DND-41 (cell line): Measurements from ENCODE around the gene SETD3.

Experiments used
- EZH2 ChIP-seq: IDR thresholded peaks from 3 replicates; pipeline ENCODE4 v1.6.1; 2012; ENCODE audit warnings: borderline replicate concordance, low read depth, mild to moderate bottlenecking, moderate library complexity, low read length, inconsistent platforms; ENCODE audit not compliant: severe bottlenecking
- TF ChIP-seq, protein P1 (sequence below): IDR thresholded peaks from 2 replicates; pipeline ENCODE4 v1.5.1; 2012; ENCODE audit warnings: borderline replicate concordance, low read length, moderate library complexity, mild to moderate bottlenecking; ENCODE audit not compliant: poor library complexity, severe bottlenecking; ENCODE audit errors: extremely low read depth

DNA sequence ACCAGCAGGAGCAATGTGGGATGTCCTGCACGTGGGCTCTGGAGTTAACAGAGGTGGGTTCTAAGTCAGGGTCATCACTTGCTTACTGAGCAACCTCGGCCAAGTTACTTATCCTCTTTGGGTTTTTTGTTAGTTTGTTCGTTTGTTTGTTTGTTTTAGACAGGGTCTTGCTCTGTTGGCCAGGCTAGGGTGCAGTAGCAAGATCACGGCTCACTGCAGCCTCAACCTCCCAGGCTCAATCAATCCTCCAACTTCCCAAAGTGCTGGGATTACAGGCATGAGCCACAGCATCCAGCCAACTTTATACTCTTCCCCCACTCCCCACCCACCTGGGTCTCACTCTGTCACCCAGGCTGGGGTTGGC, 78.4 kb downstream of the SETD3 start:
- TF ChIP-seq, protein P1, sequence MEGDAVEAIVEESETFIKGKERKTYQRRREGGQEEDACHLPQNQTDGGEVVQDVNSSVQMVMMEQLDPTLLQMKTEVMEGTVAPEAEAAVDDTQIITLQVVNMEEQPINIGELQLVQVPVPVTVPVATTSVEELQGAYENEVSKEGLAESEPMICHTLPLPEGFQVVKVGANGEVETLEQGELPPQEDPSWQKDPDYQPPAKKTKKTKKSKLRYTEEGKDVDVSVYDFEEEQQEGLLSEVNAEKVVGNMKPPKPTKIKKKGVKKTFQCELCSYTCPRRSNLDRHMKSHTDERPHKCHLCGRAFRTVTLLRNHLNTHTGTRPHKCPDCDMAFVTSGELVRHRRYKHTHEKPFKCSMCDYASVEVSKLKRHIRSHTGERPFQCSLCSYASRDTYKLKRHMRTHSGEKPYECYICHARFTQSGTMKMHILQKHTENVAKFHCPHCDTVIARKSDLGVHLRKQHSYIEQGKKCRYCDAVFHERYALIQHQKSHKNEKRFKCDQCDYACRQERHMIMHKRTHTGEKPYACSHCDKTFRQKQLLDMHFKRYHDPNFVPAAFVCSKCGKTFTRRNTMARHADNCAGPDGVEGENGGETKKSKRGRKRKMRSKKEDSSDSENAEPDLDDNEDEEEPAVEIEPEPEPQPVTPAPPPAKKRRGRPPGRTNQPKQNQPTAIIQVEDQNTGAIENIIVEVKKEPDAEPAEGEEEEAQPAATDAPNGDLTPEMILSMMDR: no peak
- no peak for TF ChIP-seq EZH2
